Measurements from ENCODE around the gene LRRC37A2.
"Not testable (repeated sequence)": the region's sequence is repeated elsewhere in the genome, so short reads cannot be mapped to it uniquely, and the experiment has no call there.

DNA sequence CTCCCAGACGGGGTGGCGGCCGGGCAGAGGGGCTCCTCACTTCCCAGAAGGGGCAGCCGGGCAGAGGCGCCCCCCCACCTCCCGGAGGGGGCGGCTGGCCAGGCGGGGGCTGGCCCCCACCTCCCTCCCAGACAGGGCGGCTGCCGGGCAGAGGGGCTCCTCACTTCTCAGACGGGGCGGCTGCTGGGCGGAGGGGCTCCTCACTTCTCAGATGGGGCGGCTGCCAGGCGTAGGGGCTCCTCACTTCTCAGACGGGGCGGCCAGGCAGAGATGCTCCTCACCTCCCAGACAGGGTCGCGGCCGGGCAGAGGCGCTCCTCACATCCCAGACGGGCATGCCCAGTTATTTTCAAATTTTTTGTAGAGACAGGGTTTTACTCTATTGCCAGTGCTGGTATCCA is 22.4 kb downstream of the LRRC37A2 start:
- TF ChIP-seq, protein P1, sequence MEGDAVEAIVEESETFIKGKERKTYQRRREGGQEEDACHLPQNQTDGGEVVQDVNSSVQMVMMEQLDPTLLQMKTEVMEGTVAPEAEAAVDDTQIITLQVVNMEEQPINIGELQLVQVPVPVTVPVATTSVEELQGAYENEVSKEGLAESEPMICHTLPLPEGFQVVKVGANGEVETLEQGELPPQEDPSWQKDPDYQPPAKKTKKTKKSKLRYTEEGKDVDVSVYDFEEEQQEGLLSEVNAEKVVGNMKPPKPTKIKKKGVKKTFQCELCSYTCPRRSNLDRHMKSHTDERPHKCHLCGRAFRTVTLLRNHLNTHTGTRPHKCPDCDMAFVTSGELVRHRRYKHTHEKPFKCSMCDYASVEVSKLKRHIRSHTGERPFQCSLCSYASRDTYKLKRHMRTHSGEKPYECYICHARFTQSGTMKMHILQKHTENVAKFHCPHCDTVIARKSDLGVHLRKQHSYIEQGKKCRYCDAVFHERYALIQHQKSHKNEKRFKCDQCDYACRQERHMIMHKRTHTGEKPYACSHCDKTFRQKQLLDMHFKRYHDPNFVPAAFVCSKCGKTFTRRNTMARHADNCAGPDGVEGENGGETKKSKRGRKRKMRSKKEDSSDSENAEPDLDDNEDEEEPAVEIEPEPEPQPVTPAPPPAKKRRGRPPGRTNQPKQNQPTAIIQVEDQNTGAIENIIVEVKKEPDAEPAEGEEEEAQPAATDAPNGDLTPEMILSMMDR (IDR thresholded peaks at IDR 0.05; ENCODE audit: poor library complexity, severe bottlenecking) = not testable (repeated sequence)
- not testable (repeated sequence) for TF ChIP-seq EZH2 (IDR thresholded peaks at IDR 0.05; ENCODE audit: borderline replicate concordance, insufficient read depth, low read length, poor library complexity, severe bottlenecking); EP300 (conservative IDR thresholded peaks at IDR 0.05; ENCODE audit: poor library complexity, severe bottlenecking); MXI1 (conservative IDR thresholded peaks at IDR 0.05; ENCODE audit: poor library complexity, severe bottlenecking); POLR2AphosphoS5 (IDR thresholded peaks at IDR 0.05); RAD21 (conservative IDR thresholded peaks at IDR 0.05); SMC3 (conservative IDR thresholded peaks at IDR 0.05; ENCODE audit: poor library complexity); TAF1 (IDR thresholded peaks at IDR 0.05; ENCODE audit: low read depth)
- TF ChIP-seq, protein P2, sequence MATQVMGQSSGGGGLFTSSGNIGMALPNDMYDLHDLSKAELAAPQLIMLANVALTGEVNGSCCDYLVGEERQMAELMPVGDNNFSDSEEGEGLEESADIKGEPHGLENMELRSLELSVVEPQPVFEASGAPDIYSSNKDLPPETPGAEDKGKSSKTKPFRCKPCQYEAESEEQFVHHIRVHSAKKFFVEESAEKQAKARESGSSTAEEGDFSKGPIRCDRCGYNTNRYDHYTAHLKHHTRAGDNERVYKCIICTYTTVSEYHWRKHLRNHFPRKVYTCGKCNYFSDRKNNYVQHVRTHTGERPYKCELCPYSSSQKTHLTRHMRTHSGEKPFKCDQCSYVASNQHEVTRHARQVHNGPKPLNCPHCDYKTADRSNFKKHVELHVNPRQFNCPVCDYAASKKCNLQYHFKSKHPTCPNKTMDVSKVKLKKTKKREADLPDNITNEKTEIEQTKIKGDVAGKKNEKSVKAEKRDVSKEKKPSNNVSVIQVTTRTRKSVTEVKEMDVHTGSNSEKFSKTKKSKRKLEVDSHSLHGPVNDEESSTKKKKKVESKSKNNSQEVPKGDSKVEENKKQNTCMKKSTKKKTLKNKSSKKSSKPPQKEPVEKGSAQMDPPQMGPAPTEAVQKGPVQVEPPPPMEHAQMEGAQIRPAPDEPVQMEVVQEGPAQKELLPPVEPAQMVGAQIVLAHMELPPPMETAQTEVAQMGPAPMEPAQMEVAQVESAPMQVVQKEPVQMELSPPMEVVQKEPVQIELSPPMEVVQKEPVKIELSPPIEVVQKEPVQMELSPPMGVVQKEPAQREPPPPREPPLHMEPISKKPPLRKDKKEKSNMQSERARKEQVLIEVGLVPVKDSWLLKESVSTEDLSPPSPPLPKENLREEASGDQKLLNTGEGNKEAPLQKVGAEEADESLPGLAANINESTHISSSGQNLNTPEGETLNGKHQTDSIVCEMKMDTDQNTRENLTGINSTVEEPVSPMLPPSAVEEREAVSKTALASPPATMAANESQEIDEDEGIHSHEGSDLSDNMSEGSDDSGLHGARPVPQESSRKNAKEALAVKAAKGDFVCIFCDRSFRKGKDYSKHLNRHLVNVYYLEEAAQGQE (IDR thresholded peaks at IDR 0.05; ENCODE audit: borderline replicate concordance) = not testable (repeated sequence)

Data from neural cell (in vitro differentiated cells).